HG02763 (cell line): ENCODE results near the gene FGF1.

Experiments used
- ATAC-seq: cut with Tn5 transposase; IDR thresholded peaks from one replicate; pipeline ENCODE4 v1.9.1; 2021; ENCODE audit warnings: mild to moderate bottlenecking, moderate library complexity; ENCODE audit not compliant: unreplicated experiment

FGF1 gene

GRCh38 chr5:142587354-142587965 lies 98.4 kb downstream of the FGF1 start:
- no peak for ATAC-seq

DNA sequence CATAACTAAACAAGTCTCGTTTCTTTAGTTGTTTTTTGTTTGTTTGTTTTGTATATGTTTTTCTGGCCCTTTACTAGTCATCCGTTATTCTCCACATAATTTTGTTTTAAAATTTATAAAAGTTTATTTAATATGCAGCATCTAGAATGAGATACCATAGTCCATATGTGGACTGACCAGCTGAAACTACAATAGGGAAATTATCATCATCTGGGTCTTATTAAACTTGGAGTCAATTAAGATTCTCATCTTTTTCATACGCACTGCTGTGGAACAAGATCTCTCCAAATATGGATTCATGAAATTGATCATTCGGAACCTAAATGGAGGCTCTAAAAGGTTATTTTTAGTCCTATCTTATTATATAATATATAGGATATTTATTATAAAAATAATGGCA lies 99.3 kb downstream of the FGF1 start:
- ATAC-seq, result no peak

DNA sequence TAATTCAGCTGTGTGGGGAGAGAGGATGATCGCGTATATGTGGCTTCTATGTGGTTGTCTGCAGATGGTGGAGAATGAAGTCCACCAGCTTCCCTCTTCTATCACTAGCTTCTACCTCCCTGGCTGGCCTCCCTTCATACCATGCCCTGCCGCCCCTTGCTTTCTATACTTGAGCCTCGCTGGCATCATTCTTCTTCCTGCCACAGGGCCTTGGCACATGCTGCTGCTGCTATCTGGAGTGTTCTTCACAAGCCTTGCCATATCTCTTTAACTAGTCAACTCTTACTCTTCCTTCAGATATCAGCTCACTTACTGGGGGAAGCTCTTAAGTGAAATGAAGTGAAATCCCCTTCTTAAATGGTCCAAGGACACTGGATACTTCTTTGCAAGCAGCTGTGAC lies 100.4 kb downstream of the FGF1 start:
- no peak for ATAC-seq

DNA sequence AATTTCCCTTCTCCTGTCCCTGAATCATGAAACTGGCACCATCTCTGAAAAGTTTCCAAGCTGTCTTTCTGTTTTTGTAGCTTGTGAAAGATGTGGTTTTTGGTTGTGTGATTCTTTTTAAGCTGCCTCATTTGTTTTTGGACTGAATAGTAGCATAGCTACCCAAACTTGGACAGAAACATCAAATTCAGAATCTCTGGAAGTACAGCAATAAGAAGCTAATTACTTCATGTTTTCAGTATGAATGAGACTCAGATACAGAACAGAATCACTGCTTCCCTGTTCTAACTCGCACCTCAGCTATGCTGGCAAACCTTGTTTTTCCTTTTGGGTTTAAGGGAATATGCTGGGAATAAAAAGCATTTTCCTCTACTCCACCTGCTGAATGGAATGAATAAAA lies 101.0 kb downstream of the FGF1 start:
- no peak for ATAC-seq

- no peak for ATAC-seq
These were observed 107.6 kb downstream of the FGF1 start for GRCh38 chr5:142578161-142578830.

DNA sequence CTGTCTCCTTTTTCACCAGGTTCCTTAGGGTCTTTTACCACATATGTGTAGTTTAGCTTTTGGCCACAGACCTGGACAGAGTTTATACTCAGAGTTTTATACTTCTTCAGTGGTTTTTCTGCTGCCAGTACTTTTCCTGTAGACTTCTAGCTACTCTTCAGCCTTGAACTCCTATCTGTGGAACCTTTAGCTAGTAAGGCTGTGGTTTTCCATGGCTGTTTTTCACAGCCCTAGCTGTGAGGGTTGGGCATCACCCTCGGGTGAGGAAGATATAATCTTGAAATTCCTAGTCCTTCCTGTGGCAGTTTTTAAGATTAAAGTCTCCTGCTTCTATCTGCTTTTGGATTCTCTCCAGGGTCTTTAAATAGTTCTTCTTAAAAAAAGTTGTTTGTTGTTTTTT lies 109.1 kb downstream of the FGF1 start:
- no peak for ATAC-seq

DNA sequence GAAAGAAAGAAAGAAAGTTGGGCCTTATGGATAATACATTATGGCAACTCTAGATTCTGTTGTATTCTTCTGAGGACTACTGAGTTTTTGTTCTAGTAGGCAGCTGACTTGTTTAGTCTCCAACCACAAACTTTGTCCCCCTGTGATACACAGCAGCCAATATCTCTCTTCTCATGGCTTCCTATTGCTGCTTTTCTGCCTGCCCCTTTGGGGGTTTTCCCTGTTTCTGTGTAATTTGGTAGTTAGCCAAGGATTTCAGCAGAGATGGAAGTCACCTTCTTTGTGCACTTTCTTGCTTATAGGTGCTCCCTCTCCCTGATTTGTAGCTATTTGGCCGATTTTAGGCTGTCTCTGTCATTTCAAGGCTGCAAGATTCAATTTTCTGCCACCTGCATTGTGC lies 109.6 kb downstream of the FGF1 start:
- ATAC-seq, result no peak

DNA sequence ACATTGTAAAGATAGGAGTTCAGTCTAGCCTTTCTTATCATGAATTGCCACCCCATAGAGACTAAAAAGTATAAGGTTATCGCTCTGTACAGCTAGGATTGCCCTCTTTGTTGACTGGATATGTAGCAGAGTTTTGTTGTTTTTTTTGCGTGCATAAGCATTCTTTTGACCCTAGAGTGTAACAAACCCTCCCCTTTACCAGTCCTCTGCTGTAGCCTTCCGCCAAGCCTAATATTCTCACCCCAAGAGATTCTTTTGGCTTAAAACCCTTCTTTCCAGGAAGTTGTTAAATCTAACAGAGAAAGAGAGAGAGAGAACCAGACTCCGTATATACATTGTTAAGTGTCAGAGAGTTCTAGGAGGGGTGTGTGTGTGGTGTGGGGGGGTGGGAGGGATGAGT lies 113.9 kb downstream of the FGF1 start:
- no peak for ATAC-seq

GRCh38 chr5:142571371-142571770 lies 114.5 kb downstream of the FGF1 start:
- no peak for ATAC-seq

DNA sequence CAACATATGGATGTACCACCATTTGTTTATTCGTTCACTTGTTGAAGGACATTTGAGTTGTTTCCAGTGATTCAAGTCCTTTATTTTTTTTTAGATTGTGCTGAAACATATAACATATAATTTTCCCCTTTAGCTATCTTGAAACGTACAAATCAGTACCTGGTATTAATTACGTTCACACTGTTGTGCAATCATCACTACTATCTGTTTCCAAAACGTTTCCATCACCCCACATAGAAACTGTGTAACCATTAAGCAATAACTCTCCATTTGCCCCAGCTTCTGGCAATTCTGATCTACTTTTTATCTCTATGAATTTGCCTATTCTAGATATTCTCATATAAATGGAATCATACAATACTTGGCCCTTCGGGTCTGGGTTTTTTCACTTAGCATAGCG lies 116.0 kb downstream of the FGF1 start:
- no peak for ATAC-seq

DNA sequence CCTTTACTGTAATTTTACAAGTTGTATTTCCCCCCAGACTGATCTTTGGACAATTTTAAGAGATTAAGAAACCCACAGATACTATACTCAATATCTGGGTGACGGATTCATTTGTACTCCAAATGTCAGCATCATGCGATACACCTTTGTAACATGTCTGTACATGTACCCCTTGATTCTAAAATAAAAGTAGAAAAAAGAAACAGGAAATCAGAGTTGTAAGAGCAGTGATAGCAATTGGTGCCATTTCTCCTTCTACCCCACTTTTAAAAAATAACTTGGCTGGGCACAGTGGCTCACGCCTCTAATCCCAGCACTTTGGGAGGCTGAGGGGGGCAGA lies 116.9 kb downstream of the FGF1 start:
- ATAC-seq, result no peak

DNA sequence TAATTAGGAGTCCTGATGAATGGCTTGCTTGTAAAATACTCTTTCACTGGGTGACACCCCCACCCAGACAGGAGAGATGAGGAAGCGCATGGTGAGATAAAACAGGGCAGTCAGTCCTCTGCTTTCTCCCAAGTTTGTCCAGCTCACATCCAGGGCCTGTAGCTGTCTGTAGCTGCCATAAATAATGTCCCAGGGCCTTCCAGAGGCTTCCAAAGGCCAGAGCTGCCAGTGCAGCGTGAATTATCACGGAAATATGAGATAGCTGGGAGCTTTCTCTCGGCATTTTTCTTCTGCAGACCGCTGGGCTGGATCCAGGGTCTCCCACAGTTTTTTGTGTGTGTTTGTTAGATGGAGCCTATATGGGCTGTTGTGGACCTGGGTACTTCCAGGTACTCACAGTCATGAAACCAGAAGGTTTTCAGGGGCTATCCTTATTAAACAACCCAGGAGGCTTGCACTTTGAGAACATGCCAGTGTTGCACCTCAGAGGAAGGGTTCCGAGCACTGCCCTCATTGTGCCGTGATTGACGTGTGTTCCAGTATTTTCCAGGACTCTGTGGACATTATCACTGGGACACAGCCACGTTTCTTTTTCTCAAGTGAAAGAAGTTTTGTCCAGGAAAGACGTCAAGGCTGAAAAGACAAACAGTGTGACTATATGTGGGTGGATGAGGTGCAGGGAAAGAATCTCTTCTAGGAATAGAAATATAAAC lies 117.5 kb downstream of the FGF1 start:
- no peak for ATAC-seq

- ATAC-seq, result no peak
These were observed 124.3 kb downstream of the FGF1 start for GRCh38 chr5:142561486-142562097.

DNA sequence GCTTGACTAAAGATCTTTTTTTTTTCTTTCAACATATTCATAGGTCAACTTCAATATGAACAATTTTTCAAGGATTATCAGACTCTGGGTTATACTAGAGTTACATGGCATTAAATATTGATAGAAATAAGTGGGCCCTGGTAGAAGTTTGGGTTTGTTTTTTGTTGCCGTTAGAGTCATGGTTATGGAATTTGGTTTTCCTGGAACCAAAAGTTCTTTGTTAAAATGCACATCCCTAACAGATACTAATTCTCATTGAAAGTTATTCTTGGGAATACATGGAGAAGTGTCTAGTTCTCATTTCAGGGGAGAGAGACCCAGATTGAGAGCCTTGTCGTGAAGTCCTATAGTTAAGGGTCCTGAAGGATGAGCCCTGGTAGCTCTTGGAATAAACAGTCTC lies 124.9 kb downstream of the FGF1 start:
- ATAC-seq, result no peak

DNA sequence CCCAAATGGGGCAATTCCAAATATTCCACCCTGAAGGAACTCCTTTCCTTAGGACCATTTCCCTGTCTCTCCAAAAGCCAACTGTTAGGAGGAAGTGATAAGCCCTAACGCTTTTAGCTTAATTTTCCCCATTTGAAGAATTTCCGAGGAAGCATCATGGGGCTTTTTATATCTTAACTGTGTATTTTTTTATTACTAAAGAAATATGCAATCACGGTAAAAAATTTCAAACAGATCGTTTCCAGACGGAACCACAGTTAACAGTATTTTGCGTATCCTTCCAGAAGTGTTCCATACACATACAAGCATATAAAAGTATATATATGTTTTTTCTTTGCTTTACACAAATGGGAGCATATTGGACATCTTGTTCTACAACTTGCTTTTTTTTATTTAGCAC lies 133.8 kb downstream of the FGF1 start:
- no peak for ATAC-seq

- ATAC-seq, result no peak
These were observed 134.4 kb downstream of the FGF1 start for GRCh38 chr5:142551338-142552067.

DNA sequence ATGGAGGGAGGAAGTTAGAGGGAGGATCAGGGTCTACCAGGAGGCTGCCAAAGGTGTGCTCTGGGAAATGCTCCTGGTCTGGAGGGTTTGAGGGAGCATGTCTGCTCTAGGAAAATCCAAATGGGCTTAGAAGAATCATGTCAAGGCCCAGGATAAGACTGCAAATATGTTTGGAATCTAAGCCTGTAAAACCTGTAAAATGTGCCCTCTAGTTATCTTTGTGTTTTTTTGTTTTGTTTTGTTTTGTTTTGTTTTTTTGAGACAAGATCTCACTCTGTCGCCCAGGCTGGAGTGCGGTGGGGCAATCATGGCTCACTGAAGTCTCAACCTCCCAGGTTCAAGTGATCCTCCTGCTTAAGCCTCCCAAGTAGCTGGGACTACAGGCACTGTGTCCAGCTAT lies 135.4 kb downstream of the FGF1 start:
- no peak for ATAC-seq

GRCh38 chr5:142549834-142550233 lies 136.1 kb downstream of the FGF1 start:
- ATAC-seq, result no peak

GRCh38 chr5:142548739-142549275 lies 137.1 kb downstream of the FGF1 start:
- ATAC-seq, result no peak

GRCh38 chr5:142547445-142548380 lies 138.2 kb downstream of the FGF1 start:
- ATAC-seq, result no peak
